Stimulated activated effector memory CD8-positive, alpha-beta T cell treated with anti-CD3 and anti-CD28 coated beads, Interleukin-12 subunit alpha, Interleukin-12 subunit beta, amount 100 ng/mL, for 72 hours (primary cell): ENCODE measurements around the gene TSC22D2.
"Not testable (repeated sequence)": the region's sequence is repeated elsewhere in the genome, so short reads cannot be mapped to it uniquely, and the experiment has no call there.

Experiments
- ATAC-seq: fragments of 150-1000 bp; cut with Tn5 transposase; 2 replicates; pipeline ENCODE4 v1.10.0; 2021
- DNase-seq, 2 donors: peaks; one replicate each; pipeline ENCODE4 v3.0.0; 2021 to 2022; ENCODE audit warnings: low spot score in 2 of 2
- H3K27ac Mint-ChIP-seq: one replicate; pipeline ENCODE4 v1.8.0; 2022; ENCODE audit warnings: mild to moderate bottlenecking, mixed read lengths
- H3K36me3 Mint-ChIP-seq: one replicate; pipeline ENCODE4 v1.8.0; 2022; ENCODE audit warnings: mild to moderate bottlenecking, mixed read lengths
- H3K4me1 Mint-ChIP-seq: one replicate; pipeline ENCODE4 v1.8.0; 2022; ENCODE audit warnings: mixed read lengths
- H3K4me3 Mint-ChIP-seq: one replicate; pipeline ENCODE4 v1.8.0; 2022; ENCODE audit warnings: mild to moderate bottlenecking, mixed read lengths
- H3K9me3 Mint-ChIP-seq: one replicate; pipeline ENCODE4 v1.8.0; 2022; ENCODE audit warnings: mixed read lengths

The TSC22D2 gene

GRCh38 chr3:150464684-150465083, 56.6 kb downstream of the TSC22D2 start:
- ATAC-seq (no peak), DNase-seq (no peak)
- Mint-ChIP-seq H3K36me3 (peaks cover 10% of the 10 kb centered on the region), H3K4me1 (no peaks in the 10 kb centered on the region), H3K9me3 (no peaks in the 10 kb centered on the region), H3K27ac (no peak overlapping the region), H3K4me3 (no peak overlapping the region)

GRCh38 chr3:150467381-150467780, 59.3 kb downstream of the TSC22D2 start:
- Mint-ChIP-seq H3K9me3 (no peaks in the 10 kb centered on the region), H3K36me3 (no peaks in the 10 kb centered on the region), H3K4me3 (no peak overlapping the region), H3K4me1 (no peaks in the 10 kb centered on the region), H3K27ac (no peak overlapping the region)
- no peak for ATAC-seq
- DNase-seq = no peak

- Mint-ChIP-seq H3K4me3 (no peak overlapping the region), H3K9me3 (no peaks in the 10 kb centered on the region), H3K4me1 (no peaks in the 10 kb centered on the region), H3K36me3 (no peaks in the 10 kb centered on the region), H3K27ac (no peak overlapping the region)
- ATAC-seq (no peak), DNase-seq (no peak)
These were observed 61.2 kb downstream of the TSC22D2 start for GRCh38 chr3:150469031-150469930.

- Mint-ChIP-seq H3K4me3 (no peak overlapping the region), H3K27ac (no peak overlapping the region), H3K9me3 (no peaks in the 10 kb centered on the region), H3K4me1 (no peaks in the 10 kb centered on the region), H3K36me3 (no peaks in the 10 kb centered on the region)
- no peak for DNase-seq
- ATAC-seq = no peak
These were observed 62.0 kb downstream of the TSC22D2 start for GRCh38 chr3:150469931-150470740.

DNA sequence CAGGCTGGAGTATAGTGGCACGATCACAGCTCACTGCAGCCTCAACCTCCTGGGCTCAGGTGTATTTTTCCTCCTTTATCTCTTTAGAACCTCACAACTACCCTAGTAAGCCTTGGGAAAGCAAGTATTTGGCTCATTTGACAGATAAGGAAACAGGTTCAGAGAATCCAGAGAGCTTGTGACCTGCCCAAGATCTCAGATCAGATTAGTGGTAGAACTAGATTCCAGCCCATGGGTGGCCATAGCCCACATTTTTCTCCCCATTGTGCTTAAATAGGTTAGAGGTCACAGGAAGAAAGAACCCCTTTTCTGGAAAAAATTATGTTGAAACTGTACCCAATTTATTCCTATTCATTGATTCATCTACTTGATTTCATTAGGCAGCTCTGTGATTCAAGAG, 64.3 kb downstream of the TSC22D2 start:
- H3K27ac Mint-ChIP-seq = no peak overlapping the region
- ATAC-seq = no peak
- no peak overlapping the region for H3K4me3 Mint-ChIP-seq

GRCh38 chr3:150473161-150473560, 65.1 kb downstream of the TSC22D2 start:
- H3K36me3 Mint-ChIP-seq, ATAC-seq, H3K4me1 Mint-ChIP-seq, H3K4me3 Mint-ChIP-seq, H3K27ac Mint-ChIP-seq, DNase-seq, H3K9me3 Mint-ChIP-seq: not testable (repeated sequence)

More for the DNA sequence above, 64.3 kb downstream of the TSC22D2 start:
- Mint-ChIP-seq H3K9me3 (peaks cover 1% of the 10 kb centered on the region), H3K4me1 (no peaks in the 10 kb centered on the region), H3K36me3 (no peaks in the 10 kb centered on the region)
- DNase-seq = no peak

DNA sequence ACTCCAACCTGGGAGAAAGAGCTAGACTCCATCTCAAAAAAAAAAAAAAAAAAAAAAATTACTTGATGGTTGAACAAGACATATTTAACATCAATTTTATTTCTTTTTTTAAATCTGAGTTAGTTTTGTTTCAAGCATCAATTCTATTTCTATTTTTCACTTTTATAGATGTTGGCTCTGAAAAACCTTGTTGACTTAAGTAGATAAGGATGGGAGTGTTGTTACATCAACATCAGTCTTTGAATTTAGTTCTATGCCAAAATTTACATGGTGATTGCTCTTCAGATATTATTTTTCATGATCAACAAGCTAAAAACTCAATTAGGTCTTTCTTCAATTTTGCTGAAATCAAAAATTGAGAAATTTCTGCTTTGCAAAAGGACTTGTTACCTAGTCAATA, 71.3 kb downstream of the TSC22D2 start:
- no peaks in the 10 kb centered on the region for H3K4me1 Mint-ChIP-seq
- no peak overlapping the region for H3K4me3 Mint-ChIP-seq
- no peak overlapping the region for H3K27ac Mint-ChIP-seq
- ATAC-seq (no peak), DNase-seq (no peak)
- H3K9me3 Mint-ChIP-seq = peaks cover 9% of the 10 kb centered on the region
- H3K36me3 Mint-ChIP-seq = no peaks in the 10 kb centered on the region

DNA sequence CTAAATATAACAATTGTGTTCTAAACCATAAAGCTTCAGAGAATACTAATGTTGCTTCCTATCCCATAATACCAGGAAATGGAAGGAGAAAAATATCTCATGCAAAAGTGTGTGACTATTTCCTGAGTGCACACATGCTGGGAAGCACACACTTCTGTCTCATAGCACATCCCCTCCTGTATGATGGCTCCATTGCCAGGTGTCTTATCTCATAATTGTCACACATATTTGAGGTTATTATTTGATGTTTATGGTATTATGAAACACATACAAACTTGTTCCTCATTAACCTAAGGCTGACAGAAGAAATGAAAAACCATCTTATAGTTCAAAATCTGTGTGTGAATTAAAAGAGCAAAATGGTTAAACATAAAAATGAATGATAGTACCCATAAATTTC, 72.8 kb downstream of the TSC22D2 start:
- H3K9me3 Mint-ChIP-seq = peaks cover 11% of the 10 kb centered on the region

GRCh38 chr3:150483226-150483625, 75.1 kb downstream of the TSC22D2 start:
- Mint-ChIP-seq H3K9me3 (peaks cover 20% of the 10 kb centered on the region), H3K36me3 (no peaks in the 10 kb centered on the region), H3K27ac (no peak overlapping the region), H3K4me3 (no peak overlapping the region), H3K4me1 (no peaks in the 10 kb centered on the region)
- ATAC-seq = no peak
- DNase-seq = no peak

More for the DNA sequence above, 72.8 kb downstream of the TSC22D2 start:
- no peak for DNase-seq
- H3K4me1 Mint-ChIP-seq = no peaks in the 10 kb centered on the region
- no peaks in the 10 kb centered on the region for H3K36me3 Mint-ChIP-seq
- ATAC-seq = no peak
- no peak overlapping the region for H3K4me3 Mint-ChIP-seq
- H3K27ac Mint-ChIP-seq = no peak overlapping the region

DNA sequence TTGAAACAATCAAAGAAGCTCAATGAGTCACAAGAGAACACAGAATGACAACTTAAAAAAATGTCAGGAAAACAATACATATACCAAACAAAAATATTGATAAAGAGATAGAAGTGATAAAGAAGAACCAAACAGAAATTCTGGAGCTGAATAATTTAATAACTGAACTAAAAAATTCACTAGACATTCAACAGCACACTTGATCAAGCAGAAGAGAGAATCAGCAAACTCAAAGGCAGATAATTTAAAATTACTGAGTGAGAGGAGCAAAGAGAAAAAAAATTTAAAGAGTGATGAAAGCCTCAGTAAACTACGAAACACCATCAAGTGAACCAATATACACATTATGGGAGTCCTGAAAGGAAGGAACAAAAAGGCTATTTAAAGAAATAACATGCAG, 76.3 kb downstream of the TSC22D2 start:
- Mint-ChIP-seq H3K27ac (no peak overlapping the region), H3K4me1 (no peaks in the 10 kb centered on the region), H3K9me3 (peaks cover 20% of the 10 kb centered on the region), H3K36me3 (no peaks in the 10 kb centered on the region), H3K4me3 (no peak overlapping the region)
- DNase-seq (no peak), ATAC-seq (no peak)

- no peak for ATAC-seq
- Mint-ChIP-seq H3K27ac (no peak overlapping the region), H3K4me1 (no peaks in the 10 kb centered on the region), H3K36me3 (no peaks in the 10 kb centered on the region), H3K4me3 (no peak overlapping the region), H3K9me3 (peaks cover 20% of the 10 kb centered on the region)
- no peak for DNase-seq
These were observed 80.8 kb downstream of the TSC22D2 start for GRCh38 chr3:150488867-150489266.

DNA sequence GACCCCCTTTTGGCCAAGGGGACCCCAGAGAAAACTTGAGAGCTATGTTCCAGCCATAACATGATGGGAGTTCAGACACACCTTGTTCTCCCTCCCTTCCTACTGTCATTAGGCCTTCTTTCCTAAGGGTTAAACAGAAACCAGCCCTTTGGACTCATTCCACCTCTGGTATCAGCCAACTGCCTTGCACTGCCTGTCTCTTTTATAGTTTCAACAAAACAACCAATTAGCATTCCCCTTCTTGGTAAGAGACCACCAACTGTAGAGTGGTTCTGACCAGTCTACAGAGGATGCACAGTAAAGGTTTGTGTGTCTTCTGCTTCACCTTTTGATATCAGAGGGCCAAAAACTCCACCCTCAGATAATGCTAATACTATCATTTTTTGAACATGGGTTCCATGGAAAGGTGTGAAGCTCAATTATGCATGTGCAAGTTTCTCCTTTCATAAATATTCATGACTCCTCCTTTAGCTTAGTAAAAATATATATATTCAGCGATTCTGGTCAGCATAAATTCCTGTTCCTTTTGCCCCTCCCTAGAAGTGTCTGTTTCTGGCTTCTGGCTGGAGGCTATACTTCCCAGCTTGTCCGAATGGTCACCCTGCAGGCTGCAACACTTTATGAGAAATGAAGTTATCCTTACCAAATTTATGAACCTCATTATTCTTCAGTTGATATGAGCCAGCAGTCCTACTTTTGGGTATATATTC, 82.3 kb downstream of the TSC22D2 start:
- Mint-ChIP-seq H3K9me3 (peaks cover 14% of the 10 kb centered on the region), H3K4me1 (no peaks in the 10 kb centered on the region), H3K27ac (no peak overlapping the region), H3K4me3 (no peak overlapping the region), H3K36me3 (no peaks in the 10 kb centered on the region)
- ATAC-seq (no peak), DNase-seq (no peak)

- DNase-seq = no peak
- Mint-ChIP-seq H3K4me3 (no peak overlapping the region), H3K27ac (no peak overlapping the region), H3K36me3 (no peaks in the 10 kb centered on the region), H3K9me3 (no peaks in the 10 kb centered on the region), H3K4me1 (no peaks in the 10 kb centered on the region)
- ATAC-seq = no peak
These were observed 86.4 kb downstream of the TSC22D2 start for GRCh38 chr3:150494411-150494977.

DNA sequence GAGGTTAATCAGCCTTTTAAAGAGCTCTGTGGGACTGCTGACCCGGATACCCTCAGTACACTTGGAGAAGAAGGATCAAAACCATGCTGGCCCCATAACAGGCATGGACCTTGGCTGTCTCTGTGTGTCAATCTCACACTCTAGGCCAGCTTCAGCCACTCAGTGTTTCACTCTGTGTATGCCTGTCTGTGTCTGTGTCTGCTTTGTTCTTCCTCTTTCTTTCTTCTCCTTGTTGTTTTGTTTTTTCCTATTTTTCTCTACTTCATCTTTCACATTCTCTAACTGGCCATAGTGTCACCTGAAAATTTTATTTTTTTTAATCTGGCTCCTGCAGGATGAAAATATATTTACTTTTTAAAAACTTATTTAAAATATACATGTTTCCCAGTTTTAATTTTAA, 87.1 kb downstream of the TSC22D2 start:
- Mint-ChIP-seq H3K4me3 (no peak overlapping the region), H3K9me3 (no peaks in the 10 kb centered on the region), H3K4me1 (no peaks in the 10 kb centered on the region), H3K36me3 (no peaks in the 10 kb centered on the region), H3K27ac (no peak overlapping the region)
- no peak for DNase-seq
- no peak for ATAC-seq

DNA sequence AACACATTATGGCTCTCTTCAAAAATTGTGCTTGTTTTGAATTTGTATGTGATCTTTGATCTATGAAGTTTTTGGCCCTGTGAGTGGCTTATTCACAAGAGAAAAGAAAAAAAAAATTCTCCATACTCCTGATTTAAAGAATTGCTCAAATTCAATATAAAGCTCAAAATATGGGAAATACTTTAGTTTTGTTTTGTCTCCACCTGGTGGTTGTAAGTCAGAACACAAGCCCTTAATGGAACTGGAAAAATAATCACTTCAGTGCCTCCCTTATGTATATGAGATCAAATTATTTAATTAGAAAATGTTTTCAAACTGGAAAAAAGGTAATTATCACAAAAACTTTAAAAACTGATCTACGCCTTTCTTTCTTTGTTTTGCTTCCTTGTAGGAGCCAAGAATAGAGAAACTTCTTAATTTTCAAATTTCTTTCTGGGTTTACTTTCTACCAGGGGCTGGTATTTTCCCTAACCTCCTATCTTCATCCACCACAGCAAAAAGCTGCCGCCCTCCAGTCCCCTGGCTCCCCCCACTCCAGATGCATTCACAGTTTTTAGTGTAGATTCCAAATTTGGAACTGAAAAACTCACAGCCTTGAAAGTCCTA, 87.6 kb downstream of the TSC22D2 start:
- Mint-ChIP-seq H3K4me3 (no peak overlapping the region), H3K27ac (no peak overlapping the region), H3K4me1 (no peaks in the 10 kb centered on the region), H3K36me3 (no peaks in the 10 kb centered on the region), H3K9me3 (no peaks in the 10 kb centered on the region)
- ATAC-seq (no peak), DNase-seq (no peak)
